Measurements from ENCODE around the gene ACMSD. TPM values are rescaled to one million over a fixed set of nuclear protein-coding genes. Genes with fewer than 3 reads are reported as not detected.

ACMSD gene
- total and polyA plus RNA-seq, 9 of the 15 experiments (the other 6 are each of a cell fraction or from before 2014, with no cell fraction given) = not detected

DNA sequence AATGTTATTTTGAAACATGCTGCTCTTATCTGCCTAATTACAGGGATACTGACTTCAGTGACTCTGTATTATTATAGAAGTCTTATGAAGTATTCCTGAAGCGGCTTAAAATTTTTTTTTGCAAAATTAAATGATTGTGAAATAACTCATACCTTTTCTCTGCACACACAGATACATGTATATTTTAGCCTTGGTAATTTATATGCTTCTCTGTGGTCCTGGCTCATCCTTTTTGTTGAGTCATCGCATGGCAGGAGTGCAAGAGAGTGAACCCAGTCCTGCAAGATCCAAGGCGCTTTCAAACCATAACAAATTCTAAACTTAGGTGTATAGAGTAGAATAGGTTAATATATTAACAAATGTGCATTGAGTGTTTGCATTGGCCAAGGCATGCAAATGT, 88.8 kb downstream of the ACMSD start:
- peak; percentile 75 for TF ChIP-seq C11orf30 (IDR thresholded peaks at IDR 0.05; ENCODE audit: low read depth)
- TF ChIP-seq NFE2L1 (tag; IDR thresholded peaks at IDR 0.05; ENCODE audit: borderline replicate concordance, low read depth) = peak; percentile 58; the same call in 1 of the 2 replicates
- no peak for TF ChIP-seq ARID2 (IDR thresholded peaks at IDR 0.05)
- TF ChIP-seq MAFG (tag; conservative IDR thresholded peaks at IDR 0.05) = peak; percentile 80
- no peak for TF ChIP-seq ZNF586 (CRISPR knock-in tag; conservative IDR thresholded peaks at IDR 0.05)
- TF ChIP-seq MTA1 (IDR thresholded peaks at IDR 0.05; ENCODE audit: borderline replicate concordance) = no peak
- peak; percentile 79 for TF ChIP-seq NFE2 (IDR thresholded peaks at IDR 0.05; ENCODE audit: low read depth)
- TF ChIP-seq MAFK (IDR thresholded peaks at IDR 0.05; ENCODE audit: low read length) = peak; percentile 57; the same call in 1 of the 2 replicates
- peak; percentile 72 for TF ChIP-seq CEBPB (tag; IDR thresholded peaks at IDR 0.05)
- TF ChIP-seq ZBTB7A (IDR thresholded peaks at IDR 0.05; ENCODE audit: borderline replicate concordance, control insufficient read depth, low read depth, low read length) = no peak
- TF ChIP-seq MAFF (IDR thresholded peaks at IDR 0.05; ENCODE audit: low read length) = peak; percentile 52; the same call in 1 of the 2 replicates
- TF ChIP-seq ZNF174 (CRISPR knock-in tag; IDR thresholded peaks at IDR 0.05) = no peak
- peak; percentile 75 for TF ChIP-seq ZNF316 (IDR thresholded peaks at IDR 0.05)
- TF ChIP-seq BRF1 (IDR thresholded peaks at IDR 0.05; ENCODE audit: borderline replicate concordance, extremely low read depth, insufficient read length) = no peak
- no peak for TF ChIP-seq ZNF41 (CRISPR knock-in tag; conservative IDR thresholded peaks at IDR 0.05)
- no peak for TF ChIP-seq CEBPG (CRISPR knock-in tag; IDR thresholded peaks at IDR 0.05)
- peak in 1 of 2 experiments; percentile 29; a peak in 1 of 4 replicates for TF ChIP-seq CEBPG (tag; conservative IDR thresholded peaks at IDR 0.05 in 1 of 2, IDR thresholded peaks at IDR 0.05 in 1 of 2)
- H3K9me1 ChIP-seq (ENCODE audit: control insufficient read depth, insufficient read depth, low read length) = no peaks in the 10 kb centered on the region
- no peaks in the 10 kb centered on the region for H3K27me3 ChIP-seq (ENCODE audit: control insufficient read depth in 2 of 2, insufficient read depth in 2 of 2, low read length in 2 of 2)
- FAIRE-seq (peak; percentile 75), DNase-seq (ENCODE audit: extremely low read depth in 1 of 4, low spot score in 3 of 4) (peak in 1 of 4 experiments; percentile 24), ATAC-seq (peak; percentile 54)
- H3K9ac ChIP-seq (ENCODE audit: insufficient read depth in 1 of 2, low read depth in 2 of 2, low read length in 2 of 2) = no peak overlapping the region; a peak in 1 of 4 replicates
- peaks cover 65% of the 10 kb centered on the region; the same call in 2 of the 3 replicates for H3K36me3 ChIP-seq (ENCODE audit: control insufficient read depth, insufficient read depth, low read length)
- H2AFZ ChIP-seq (ENCODE audit: low read depth, low read length) = no peak overlapping the region
- no peaks in the 10 kb centered on the region for H3K9me3 ChIP-seq (replicated peaks; ENCODE audit: control insufficient read depth, insufficient read depth, low read depth, low read length)
- intact Hi-C loops (cut with micrococcal nuclease) = no loop called here
- H3K27ac ChIP-seq (ENCODE audit: extremely low read depth, low read depth, low read length) = no peak overlapping the region
- WGBS (ENCODE audit: insufficient coverage, low coverage, missing lambda C conversion rate) = 62% methylated on average over 3 of the region's 3 CpGs
- peaks cover 32% of the 10 kb centered on the region for H4K20me1 ChIP-seq (replicated peaks; ENCODE audit: control insufficient read depth, insufficient read depth, low read length)
- H3K4me2 ChIP-seq (ENCODE audit: insufficient read depth, low read length) = no peak overlapping the region
- no TSS peak for BruUV-seq (replicated peaks)
- in situ Hi-C loops (cut with MboI) = no loop called here
- no peak overlapping the region for H3K4me3 ChIP-seq
- H3K4me1 ChIP-seq (replicated peaks in 1 of 2; ENCODE audit: control insufficient read depth in 2 of 2, insufficient read depth in 2 of 2, low read length in 2 of 2) = peaks cover 4 to 10% of the 10 kb centered on the region in 2 experiments; a peak in 3 of 5 replicates
- H3K79me2 ChIP-seq (ENCODE audit: control insufficient read depth, insufficient read depth, low read length) = peaks cover 99% of the 10 kb centered on the region
- CTCF ChIA-PET (ENCODE audit: low intra/inter-chr PET ratio) = no interaction called here
- POLR2A ChIA-PET = interaction anchor here (0.6 to 1.4 kb wide), 3 partner anchors 9 to 11 kb away, joined by 3 read pairs; partner anchors contain the start of gene CCNT2
